HEK293T (cell line): Measurements from ENCODE around the gene NUDT14.

Experiments
- CTCF ChIA-PET: fragments of 350-600 bp; formaldehyde crosslinking; extraction: SDS; loops from one replicate; lab custom pipeline; 2021; ENCODE audit warnings: antibody characterized with exemption, inconsistent platforms; lab: Yijun Ruan, JAX
- POLR2A ChIA-PET: fragments of 350-600 bp; formaldehyde crosslinking; extraction: SDS; loops from one replicate; lab custom pipeline; 2020; ENCODE audit warnings: antibody characterized with exemption, inconsistent platforms; lab: Yijun Ruan, JAX
- DNase-seq: peaks from one replicate; pipeline ENCODE4 v3.0.0; 2012; ENCODE audit warnings: mixed read lengths; ENCODE audit errors: extremely low spot score
- ARNT ChIP-seq: fragments of 450-650 bp; IDR thresholded peaks from 2 replicates; pipeline ENCODE4 v1.6.1; 2017; ENCODE audit warnings: mild to moderate bottlenecking
- BHLHE40 ChIP-seq: fragments of 450-650 bp; IDR thresholded peaks from 2 replicates; pipeline ENCODE4 v1.6.1; 2016; ENCODE audit warnings: mild to moderate bottlenecking, moderate library complexity, borderline replicate concordance
- CTBP1 ChIP-seq: fragments of 450-650 bp; IDR thresholded peaks from 2 replicates; pipeline ENCODE4 v1.6.1; 2016; ENCODE audit warnings: borderline replicate concordance
- ELF4 ChIP-seq: fragments of 450-650 bp; IDR thresholded peaks from 2 replicates; pipeline ENCODE4 v1.6.1; 2017; ENCODE audit warnings: antibody characterized with exemption
- FOXA1 ChIP-seq: fragments of 450-650 bp; IDR thresholded peaks from 2 replicates; pipeline ENCODE4 v1.6.1; 2016; ENCODE audit warnings: mild to moderate bottlenecking
- FOXK2 ChIP-seq: fragments of 450-650 bp; IDR thresholded peaks from 2 replicates; pipeline ENCODE4 v1.6.1; 2016; ENCODE audit warnings: mild to moderate bottlenecking
- FOXM1 ChIP-seq: fragments of 450-650 bp; IDR thresholded peaks from 2 replicates; pipeline ENCODE4 v1.6.1; 2017; ENCODE audit warnings: mild to moderate bottlenecking, borderline replicate concordance
- HDGF ChIP-seq: fragments of 450-650 bp; IDR thresholded peaks from 2 replicates; pipeline ENCODE4 v1.6.1; 2017; ENCODE audit warnings: antibody characterized with exemption, borderline replicate concordance
- L3MBTL2 ChIP-seq: fragments of 450-650 bp; conservative IDR thresholded peaks from 2 replicates; pipeline ENCODE4 v1.6.1; 2016; ENCODE audit warnings: mild to moderate bottlenecking
- LEF1 ChIP-seq: fragments of 450-650 bp; IDR thresholded peaks from 2 replicates; pipeline ENCODE4 v1.6.1; 2017; ENCODE audit warnings: mild to moderate bottlenecking, borderline replicate concordance
- NFRKB ChIP-seq: fragments of 450-650 bp; IDR thresholded peaks from 2 replicates; pipeline ENCODE4 v1.6.1; 2016; ENCODE audit warnings: mild to moderate bottlenecking, moderate library complexity
- PKNOX1 ChIP-seq: fragments of 450-650 bp; IDR thresholded peaks from 2 replicates; pipeline ENCODE4 v1.6.1; 2016
- SP1 ChIP-seq: fragments of 450-650 bp; IDR thresholded peaks from 2 replicates; pipeline ENCODE4 v1.6.1; 2017
- SUZ12 ChIP-seq: fragments of 450-650 bp; IDR thresholded peaks from 2 replicates; pipeline ENCODE4 v1.6.1; 2016; ENCODE audit warnings: mild to moderate bottlenecking
- TARDBP ChIP-seq: fragments of 450-650 bp; IDR thresholded peaks from 2 replicates; pipeline ENCODE4 v1.6.1; 2016
- ZNF384 ChIP-seq: fragments of 450-650 bp; IDR thresholded peaks from 2 replicates; pipeline ENCODE4 v1.6.1; 2016

NUDT14 gene

DNA sequence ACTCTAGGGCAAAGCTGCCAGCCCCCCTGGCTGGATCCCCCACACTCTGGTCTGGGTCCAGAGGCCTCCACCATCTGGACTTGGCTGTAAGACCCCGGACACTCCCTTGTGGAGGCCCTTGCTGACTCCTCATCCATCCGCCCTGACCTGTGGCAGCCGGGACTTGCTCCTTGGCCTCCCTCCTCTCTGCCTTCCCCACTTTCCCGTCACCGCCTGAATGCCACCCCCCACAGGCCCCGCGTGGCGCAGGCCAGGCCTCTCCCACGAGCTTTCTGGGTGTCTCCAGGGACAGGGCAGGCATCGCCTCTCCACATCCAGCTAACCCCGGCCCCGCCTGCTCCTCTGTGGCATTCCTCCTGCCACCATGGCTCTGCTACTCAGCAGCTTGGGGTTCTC lies 26.6 kb downstream of the NUDT14 start:
- TF ChIP-seq FOXK2 (no peak), SUZ12 (no peak), ELF4 (no peak), TARDBP (no peak), L3MBTL2 (no peak), BHLHE40 (no peak), ARNT (no peak)
- DNase-seq: no peak
- CTCF ChIA-PET: interaction anchor here (0.9 kb wide), 1 partner anchor 9 kb away, joined by 3 read pairs; no protein-coding TSS in a partner anchor
- POLR2A ChIA-PET: no interaction called here

DNA sequence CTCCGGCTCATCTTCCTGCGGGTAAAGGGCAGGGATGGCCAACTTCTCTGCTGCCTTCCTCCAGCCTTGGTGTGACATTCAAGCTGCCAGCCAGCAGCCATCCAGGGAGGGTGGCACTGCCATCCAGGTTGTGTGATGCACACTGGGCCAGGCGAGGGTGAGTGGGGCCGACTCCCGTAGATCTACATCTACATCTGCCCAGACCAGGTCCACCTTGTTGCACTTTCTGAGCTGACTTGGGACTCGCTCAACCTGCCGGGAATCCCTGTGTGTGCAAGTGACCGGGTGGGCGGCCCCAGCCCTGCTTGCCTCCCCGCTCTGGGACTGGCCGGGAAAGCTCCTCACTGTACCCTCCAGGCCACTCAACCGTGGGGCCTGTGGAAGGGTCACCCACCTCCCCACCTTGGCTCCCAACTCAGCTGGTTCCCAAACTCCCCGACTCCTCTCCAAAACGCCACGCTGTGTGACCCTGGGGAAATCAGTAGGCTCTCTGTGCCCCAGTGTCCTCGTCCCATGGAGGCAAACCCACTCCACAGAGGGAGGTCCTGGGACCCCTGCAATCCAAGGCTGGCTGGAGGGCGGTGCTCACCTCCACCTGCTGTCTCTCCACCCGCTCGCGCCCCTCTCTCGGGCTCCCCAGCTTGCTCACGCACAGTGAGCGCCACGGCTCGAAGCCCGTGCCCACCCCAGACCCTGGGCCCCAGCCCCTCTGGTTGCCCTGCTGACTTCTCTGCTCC lies 27.2 kb downstream of the NUDT14 start:
- CTCF ChIA-PET: interaction anchor here (0.9 kb wide), 1 partner anchor 10 kb away, joined by 3 read pairs; no protein-coding TSS in a partner anchor
- TF ChIP-seq FOXK2: no peak
- TF ChIP-seq CTBP1: no peak
- no peak for TF ChIP-seq BHLHE40
- TF ChIP-seq SUZ12: no peak
- no peak for TF ChIP-seq ELF4
- no peak for TF ChIP-seq ARNT
- TF ChIP-seq SP1: no peak
- TF ChIP-seq ZNF384: no peak
- POLR2A ChIA-PET: no interaction called here

GRCh38 chr14:105153331-105153731 lies 27.8 kb downstream of the NUDT14 start:
- ChIA-PET POLR2A (no interaction called here), CTCF (no interaction called here)
- TF ChIP-seq PKNOX1 (no peak), NFRKB (no peak), ELF4 (no peak), L3MBTL2 (no peak), BHLHE40 (no peak), CTBP1 (no peak), FOXM1 (no peak), TARDBP (no peak), LEF1 (no peak), ARNT (no peak), SUZ12 (no peak), HDGF (no peak)
- DNase-seq: no peak

More for the DNA sequence above, 27.2 kb downstream of the NUDT14 start:
- no peak for DNase-seq

GRCh38 chr14:105152794-105153241 lies 28.3 kb downstream of the NUDT14 start:
- DNase-seq: no peak
- CTCF ChIA-PET: no interaction called here
- POLR2A ChIA-PET: no interaction called here
- TF ChIP-seq CTBP1 (no peak), TARDBP (no peak), ARNT (no peak), FOXK2 (no peak), NFRKB (no peak), FOXM1 (no peak), SUZ12 (no peak), BHLHE40 (no peak), PKNOX1 (no peak), SP1 (no peak), ELF4 (no peak), LEF1 (no peak), FOXA1 (no peak), L3MBTL2 (no peak), ZNF384 (no peak), HDGF (no peak)

- TF ChIP-seq FOXK2 (no peak), ELF4 (no peak), ARNT (no peak), SUZ12 (no peak), NFRKB (no peak), SP1 (no peak), FOXA1 (no peak), CTBP1 (no peak), LEF1 (no peak), PKNOX1 (no peak), ZNF384 (no peak), L3MBTL2 (no peak), TARDBP (no peak), HDGF (no peak), FOXM1 (no peak), BHLHE40 (no peak)
- DNase-seq: no peak
- CTCF ChIA-PET: interaction anchor here (0.6 kb wide), 1 partner anchor 117 kb away, joined by 3 read pairs; no protein-coding TSS in a partner anchor
- POLR2A ChIA-PET: no interaction called here
These were observed 29.0 kb downstream of the NUDT14 start for GRCh38 chr14:105151838-105152793.
